CMK (cell line): ENCODE measurements around the gene ABCD3.

Experiments
- DNase-seq: peaks from one replicate; pipeline ENCODE4 v3.0.0-alpha.2; 2010; ENCODE audit warnings: low read depth

ABCD3 gene

DNA sequence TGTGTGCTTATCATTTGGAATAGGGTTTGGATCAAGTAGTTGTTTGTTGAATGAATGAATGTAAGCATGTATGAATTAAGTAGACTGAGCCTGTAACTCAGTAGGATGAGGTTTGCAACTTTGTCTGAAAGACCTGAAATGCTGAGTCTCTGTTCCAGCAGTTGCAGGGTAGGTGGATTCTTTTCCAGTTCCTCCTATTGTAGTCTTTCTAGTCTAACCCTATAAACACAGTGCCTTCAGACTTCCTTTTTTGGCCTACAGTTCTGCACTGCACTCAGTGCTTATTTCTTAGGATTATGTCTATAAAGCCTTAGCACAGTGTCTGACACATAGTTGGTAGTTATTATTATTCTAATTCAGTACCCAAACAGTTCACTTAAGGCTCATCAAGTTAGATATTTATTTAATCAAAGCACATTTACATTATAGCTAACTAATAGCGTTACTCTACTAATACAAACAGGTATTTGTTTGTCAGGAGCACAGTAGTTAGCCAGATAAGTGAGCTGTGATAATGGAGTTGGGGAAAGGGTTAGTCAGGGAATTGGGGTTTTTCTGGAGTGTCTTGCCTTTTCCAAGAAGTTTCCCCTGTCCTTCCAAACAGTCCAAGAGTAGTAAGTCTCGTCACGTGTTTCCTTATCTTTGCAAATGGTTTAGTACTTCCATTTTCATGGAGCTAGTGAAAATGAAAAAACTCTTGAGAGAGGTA, 45.0 kb downstream of the ABCD3 start:
- no peak for DNase-seq

DNA sequence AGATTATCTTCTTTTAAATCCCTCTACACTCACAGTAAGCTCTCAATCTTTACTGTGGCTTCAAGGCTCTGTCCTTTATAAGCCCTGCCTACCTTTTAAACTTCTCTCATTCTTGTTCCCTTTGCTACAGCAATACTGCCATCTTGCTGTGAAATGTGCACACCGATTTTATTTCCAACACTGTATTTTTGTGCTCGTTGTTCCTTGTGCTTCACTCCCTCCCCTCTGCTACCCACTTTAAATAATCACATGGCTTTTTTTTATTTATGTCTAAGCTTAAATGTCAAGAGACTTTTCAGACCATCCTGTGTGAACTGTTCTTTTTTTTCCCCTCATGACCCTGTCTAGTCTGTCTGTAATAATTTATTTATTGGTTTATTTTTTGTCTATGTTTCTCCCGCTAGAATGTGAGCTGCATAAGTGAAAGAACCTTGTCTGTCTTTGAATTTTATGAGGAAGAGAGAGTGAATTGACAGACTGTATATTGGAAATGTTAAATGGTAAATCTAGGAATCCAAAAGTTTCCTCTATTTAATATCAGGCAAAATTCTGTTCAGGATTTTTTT, 45.7 kb downstream of the ABCD3 start:
- DNase-seq: peak; percentile 43

DNA sequence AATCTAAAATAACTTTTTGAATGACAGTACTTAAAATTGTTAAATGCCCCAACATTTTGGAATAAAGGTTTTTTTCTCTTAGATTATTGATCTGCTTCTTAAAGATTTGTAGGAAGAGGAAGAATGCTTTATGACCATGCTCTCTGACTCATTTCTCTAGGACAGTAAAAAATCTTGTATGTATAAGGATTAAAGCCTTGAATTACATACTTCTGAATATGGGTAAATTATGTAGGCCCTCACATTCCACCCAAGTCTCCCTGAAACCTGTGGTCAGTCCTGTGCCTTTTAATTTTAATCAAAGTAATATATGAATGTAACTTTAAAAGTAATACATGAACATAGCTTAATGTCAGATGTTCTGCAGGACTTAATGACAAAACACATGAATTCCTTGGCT, 50.5 kb downstream of the ABCD3 start:
- DNase-seq: no peak

DNA sequence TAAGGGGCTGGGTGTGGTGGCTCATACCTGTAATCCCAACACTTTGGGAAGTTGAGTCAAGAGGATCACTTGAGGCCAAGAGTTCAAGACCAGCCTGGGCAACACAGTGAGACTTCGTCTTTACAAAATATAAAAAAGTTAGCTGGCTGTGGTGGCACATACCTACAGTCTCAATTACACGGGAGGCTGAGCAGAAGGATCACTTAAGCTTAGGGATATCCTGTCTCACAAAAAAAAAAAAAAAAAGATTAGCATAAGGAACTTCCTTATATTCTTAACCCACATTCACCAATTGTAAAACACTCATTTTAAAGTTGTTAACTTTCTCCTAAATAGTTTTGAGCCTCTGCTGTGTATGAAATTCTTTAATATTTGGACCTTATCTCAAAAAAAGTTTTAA, 53.1 kb downstream of the ABCD3 start:
- no peak for DNase-seq

DNA sequence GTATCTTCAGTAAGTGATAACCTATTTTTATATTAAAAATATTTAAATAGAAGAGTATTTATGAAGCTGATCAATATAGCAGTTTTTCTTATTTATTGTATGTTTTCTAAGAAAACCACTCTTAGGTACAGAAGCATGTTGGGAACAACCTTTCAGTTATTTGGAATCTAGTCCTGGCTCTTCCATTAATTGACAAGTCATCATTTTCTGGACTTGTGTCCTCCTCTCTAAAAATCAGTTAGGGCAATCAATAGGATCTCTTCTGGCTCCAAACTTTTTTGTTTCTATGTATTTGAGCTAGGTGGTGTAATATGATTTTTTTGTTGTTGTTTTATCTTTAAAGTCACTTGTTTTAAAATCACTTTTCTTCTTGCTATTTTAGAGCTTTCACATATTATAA, 57.0 kb downstream of the ABCD3 start:
- DNase-seq: no peak

DNA sequence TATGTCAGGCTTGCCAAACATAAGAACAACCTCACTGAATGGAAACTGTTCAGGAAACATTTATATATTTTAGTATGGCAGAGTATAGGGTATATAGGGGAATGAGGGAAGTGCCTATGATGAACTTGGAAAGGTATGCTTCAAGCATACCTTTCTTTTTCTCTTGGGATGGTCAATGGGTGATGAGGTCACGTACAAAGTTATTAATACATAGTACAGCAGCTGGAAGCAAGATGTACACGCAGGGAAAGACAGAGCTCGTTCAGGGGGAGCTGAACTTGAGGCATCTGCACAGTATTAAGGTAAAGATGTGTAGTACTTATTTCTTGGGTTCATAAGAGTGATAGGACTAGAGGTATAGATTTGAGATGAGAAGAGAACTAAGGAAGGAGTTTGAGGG, 61.5 kb downstream of the ABCD3 start:
- DNase-seq: no peak

DNA sequence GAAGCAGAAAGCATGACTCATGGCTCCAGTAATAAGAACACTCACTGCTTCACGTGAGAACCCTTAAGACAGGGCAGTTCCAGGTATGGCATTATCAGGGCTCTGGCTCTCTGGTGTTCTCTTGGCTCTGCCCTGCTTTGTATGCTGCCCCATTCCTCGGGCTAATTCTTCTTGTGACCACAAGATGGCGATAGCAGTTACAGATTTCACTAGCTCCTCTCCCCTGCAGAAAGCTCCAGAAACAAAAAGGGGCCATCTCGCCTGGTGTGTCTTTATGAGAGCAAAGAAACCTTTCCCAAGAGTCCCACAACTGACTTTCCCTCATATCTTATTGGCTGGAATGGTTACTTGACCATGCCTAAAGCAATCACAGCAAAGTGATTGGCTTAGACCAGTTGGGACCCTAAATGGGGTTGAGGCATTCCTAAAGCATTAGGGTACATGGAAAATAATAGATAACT, 63.3 kb downstream of the ABCD3 start:
- peak; percentile 34 for DNase-seq

DNA sequence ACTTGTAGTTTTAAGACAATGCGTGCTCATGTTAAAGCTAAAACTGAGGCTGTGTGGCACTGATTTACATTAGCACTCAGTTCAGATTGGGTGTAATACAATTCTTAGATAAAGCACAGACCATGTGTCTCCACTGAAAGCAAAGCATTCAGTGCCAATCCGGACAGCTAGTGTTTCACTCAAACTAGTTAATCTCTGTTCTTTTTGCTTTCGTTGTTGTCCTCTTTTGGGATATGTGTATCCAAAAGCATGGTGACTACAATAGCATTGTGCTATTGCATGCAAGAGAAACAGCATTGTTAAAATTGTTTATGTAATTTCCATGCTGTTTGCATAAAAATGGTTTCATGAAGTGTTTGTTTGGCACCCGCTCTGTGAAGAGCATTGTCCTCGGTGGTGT, 68.8 kb downstream of the ABCD3 start:
- DNase-seq: no peak

DNA sequence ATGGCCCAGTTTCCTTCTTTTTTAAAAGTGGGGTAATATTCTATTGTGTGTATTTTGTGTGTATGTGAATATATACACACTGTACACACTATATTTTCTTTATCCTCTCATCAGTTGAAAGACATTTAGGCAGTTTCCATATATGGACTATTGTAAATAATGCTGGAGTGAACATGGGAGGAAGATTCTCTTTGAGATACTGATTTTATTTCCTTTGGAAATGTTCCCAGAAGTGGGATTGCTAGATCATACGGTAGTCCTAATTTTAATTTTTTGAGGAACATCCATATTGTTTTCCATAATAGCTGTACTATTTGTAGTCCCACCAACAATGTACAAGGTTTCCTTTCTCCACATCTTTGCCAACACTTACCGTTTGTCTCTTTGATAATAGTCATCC, 72.4 kb downstream of the ABCD3 start:
- DNase-seq: no peak

DNA sequence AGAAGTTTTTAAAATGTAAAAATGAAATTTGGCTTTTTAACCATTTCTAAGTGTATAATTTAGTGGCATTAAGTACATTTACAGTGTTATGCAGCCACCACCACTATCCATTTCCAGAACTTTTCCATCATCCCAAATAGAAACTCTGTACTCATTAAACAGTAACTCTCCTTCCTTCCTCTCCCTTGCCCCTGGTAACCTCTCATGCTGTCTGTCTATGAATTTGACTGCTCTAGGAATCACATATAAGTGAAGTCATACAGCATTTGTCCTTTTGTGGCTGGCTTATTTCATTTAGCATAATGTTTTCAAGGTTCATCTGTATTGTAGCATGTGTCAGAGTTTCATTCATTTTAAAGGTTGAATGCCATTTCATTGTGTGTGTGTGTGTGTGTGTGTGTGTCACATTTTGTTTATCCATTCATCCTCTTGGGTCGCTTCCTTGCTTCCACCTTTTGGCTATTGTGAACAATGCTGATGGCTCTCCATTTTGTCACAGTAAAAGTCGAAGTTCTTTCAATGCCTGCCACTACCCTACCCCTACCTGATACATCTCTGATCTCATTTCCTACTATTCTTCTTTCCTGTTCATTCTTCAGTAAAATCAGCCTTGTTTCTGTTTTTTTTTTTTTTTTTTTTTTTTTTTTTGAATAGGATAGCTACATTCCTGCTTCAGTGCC, 78.0 kb downstream of the ABCD3 start:
- no peak for DNase-seq

DNA sequence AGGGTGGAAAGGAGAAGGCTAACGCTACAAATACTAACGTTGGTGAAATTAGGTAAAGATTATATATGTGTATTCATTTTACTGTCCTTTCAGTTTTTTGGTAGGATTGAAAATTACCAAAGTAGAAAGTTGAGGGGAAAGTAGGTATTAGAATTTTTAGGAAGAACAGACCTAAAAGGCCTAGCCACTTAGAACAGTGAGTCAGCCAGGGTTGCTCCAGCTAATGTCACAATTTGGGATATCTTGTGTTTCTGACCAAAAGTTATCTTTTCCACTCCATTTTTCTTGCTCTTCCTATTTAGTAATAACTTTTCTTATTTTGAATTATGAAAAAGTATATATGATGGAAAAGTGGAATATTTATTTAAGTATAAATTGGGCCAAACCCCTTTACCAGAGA, 83.2 kb downstream of the ABCD3 start:
- DNase-seq: no peak

DNA sequence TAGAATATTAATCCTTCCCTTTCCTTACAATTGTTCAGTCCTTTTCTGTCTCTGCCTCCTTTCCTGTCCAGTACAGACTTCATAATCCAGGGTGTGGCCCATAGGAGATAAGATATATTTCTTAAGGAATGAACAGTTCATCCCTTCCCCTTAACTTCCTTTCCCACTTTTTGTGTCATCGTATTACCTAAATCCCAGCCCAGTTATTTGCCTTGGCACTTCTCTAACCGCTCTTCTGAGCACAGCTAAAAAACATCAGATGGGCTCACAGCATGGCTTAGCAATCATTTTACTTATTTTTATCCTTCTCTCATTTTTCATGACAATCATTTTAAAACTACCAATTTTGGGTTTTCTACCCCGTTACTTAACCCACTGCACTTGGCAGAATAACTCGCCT, 83.7 kb downstream of the ABCD3 start:
- no peak for DNase-seq

DNA sequence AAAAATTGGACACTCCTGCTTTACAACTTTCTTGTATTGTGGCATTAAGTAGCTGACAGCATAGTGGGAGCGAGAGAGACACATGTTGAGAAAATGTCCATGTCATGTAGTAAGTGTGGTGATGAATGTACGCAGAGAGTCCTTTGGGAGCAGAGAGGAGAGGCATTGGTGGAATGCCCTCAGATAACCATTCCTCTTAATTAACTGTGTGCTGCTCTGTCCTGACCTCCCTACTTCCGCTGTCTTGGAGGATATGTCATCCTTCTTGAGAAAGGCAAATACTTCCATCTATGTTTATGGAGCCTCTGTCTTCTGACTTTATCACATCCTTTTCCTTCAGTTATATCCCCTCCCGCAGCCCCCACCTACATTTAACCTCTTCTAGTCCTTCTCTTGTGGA, 85.0 kb downstream of the ABCD3 start:
- no peak for DNase-seq

DNA sequence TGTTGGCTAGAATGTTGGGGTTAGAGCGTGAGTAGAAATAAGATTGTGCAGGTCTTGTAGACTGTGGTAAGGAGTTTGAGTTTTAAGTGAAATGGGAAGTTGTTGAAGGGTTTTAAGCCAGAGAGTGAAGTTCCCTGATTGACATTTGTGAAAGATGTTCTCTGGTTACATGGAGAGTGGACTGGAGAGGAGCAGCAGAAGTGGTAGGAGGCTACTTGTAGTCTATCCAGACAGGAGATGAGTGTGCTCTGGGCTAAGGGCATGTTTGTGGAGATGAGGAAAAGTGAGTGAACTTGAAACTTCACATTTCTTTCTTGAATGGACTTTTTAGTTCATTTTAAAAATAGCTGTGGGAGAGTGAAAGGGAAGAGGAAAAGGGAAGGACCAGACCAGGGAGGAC, 86.4 kb downstream of the ABCD3 start:
- DNase-seq: no peak

DNA sequence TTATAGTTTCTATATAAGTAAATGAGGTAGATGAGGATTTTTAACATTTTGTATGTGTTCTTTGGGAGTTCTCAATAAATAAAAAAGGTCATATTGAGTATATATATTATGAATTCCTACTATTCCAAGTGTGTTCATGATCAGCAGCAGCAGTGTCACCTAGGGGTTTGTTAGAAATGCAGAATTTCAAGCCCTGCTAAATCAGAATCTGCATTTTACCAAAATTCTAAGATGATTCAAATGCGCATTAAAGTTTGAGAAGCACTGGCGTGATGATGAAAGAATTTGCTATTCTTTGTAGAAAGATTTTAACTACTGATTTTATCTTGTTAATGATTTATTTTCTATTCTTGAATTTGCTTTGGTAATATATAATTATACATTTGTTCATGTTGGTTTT, 94.6 kb downstream of the ABCD3 start:
- DNase-seq: no peak

DNA sequence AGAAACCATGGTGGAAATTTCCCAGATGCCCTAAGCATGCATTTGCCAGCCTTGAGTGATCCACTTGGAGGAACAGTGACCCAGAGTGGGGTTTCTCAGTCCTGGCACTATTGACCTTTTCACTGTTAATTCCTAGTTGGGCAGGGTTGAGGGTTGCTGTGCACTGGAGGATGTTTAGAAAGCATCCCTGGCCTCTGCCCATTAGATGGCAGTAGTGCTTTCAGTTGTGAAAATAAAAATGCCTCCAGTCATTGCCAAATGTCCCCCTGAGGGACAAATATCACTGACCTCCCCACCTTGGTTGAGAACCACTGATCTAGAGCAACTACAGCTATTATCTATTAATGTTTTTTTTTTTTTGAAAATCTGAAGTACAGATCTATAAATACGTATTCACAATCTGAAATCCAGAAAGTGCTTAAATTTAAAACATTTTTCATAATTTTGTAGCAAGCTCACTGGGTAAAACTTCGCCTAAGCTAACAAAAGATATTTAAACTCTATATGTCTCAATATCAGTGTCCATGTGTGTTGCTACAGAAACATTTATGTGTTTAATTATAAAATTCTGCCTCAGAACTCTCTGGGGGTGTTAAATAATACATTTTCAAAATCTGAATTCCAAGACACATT, 96.0 kb downstream of the ABCD3 start:
- DNase-seq: no peak

DNA sequence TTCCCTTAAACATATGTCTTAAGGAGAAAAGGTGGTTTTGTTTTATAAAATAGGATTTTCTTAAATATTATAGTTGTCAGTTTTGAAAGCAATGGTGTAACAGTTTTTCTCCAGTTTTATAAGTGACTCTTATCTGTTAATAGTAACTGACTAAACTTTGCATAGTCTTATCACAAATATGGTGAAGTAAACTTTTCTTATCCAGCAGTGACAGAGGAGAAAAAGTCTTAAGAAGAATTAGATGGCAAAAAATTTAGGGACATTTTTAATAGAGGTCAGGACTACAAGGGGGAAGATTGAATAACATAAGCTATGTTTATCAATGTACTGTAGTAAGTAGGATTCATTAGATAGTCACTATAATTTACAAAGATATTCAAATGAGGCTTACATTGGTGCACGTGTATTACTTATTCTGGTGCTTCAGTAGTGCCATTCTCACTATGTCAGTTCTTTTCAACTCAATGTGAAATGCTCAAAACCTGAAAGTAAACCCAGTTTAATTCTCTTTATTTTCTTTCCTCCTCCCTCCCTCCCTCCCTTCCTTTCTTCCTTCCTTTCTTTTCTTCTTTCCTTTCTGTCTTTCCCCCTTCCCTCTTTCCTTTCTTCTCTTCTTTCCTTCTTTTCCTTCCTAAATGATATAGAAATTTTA, 97.2 kb downstream of the ABCD3 start:
- DNase-seq: no peak

DNA sequence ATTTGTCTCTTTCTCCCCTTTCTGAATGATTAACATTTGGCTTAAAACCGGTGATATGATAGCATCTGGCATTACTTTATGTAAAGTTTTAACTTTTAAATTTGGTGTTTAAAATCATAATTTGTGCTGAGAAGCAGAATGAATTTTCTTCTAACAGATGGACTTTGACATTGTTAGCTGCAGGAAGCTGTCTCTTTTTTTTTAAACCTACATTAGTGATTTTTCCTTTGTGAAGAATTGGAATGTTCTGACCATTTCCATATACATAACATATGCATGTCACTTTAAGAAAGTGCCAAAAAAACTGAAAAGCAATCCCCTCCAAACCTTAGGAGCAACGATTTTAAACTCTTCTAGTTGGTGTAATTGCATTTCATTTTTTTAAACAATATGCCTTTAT, 101.2 kb downstream of the ABCD3 start:
- no peak for DNase-seq

DNA sequence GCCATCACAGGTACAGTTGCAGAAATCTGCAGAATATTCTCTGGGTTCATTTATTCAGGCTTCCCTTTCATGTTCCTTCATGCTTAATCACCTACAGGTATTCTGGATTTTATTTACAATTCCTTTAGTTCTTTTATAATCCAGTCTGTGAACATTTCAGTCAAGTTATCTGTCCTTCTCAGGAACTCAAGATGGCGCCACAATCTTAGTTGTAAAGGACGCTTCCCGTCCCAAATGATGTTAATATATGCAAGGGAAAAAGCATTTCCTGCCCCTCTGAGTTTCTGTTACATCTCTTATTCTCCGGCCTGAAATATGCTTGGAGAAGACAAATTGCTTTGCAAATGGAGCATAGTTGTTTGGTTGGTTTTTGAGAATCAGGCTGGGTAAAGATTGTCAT, 104.1 kb downstream of the ABCD3 start:
- no peak for DNase-seq

DNA sequence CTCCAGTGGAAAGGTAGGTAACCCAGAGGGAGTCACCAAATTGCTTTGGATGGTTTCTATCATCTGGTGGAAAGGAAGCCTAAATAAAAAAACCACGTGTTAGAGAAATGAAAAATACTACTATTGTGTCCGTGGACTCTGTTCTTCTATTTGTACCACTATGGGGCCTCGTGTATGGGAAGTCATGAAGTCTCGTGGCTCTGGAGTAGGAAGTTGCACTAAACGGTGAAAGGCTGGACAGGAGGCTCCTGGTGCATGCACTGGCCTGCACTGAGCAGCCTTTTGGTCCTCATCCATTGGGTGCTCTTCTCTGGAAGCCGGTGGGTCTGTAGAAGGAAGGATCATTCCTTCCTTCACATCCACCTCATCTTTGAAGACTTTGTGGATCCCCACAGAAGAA, 106.3 kb downstream of the ABCD3 start:
- DNase-seq: no peak

DNA sequence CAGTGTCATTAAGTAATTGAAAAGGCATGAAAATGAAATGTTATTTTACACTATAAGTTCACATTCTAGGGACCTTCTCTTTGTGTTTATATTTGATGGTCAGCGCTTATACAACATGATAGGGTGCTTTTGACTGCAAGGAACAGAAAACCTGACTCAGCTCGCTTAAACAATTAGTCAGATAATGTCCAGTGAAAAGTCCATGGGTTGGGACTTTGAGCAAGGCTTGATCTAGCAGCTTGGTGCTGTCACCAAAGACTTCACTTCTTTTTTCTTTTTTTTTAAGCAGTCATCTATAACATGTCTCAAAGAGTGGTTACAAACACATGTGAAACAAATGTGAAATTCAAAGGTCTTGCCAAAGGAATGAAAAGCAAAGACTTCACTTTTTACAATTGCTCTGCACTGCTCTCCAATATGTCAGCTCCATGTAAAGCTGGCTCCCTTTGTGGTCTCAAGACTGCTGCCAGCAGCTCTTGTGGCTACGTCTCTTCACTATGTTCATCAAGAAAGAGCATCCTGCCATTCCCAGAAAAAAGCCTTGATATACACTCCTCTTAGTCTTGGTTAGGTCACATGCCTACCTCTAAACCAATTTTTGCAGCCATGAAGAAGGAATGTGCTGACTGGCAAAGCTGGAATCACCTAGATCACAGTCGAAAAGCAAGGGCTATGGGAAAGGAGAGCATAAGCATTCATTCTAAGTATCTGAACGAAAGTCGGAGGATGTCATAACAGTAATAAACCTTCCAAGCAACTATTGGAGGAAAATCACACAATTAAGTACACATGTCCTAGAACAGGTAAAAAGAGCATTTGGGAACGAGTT, 108.2 kb downstream of the ABCD3 start:
- DNase-seq: no peak
